ENCODE measurements around the gene FREY1.

Gene FREY1

DNA sequence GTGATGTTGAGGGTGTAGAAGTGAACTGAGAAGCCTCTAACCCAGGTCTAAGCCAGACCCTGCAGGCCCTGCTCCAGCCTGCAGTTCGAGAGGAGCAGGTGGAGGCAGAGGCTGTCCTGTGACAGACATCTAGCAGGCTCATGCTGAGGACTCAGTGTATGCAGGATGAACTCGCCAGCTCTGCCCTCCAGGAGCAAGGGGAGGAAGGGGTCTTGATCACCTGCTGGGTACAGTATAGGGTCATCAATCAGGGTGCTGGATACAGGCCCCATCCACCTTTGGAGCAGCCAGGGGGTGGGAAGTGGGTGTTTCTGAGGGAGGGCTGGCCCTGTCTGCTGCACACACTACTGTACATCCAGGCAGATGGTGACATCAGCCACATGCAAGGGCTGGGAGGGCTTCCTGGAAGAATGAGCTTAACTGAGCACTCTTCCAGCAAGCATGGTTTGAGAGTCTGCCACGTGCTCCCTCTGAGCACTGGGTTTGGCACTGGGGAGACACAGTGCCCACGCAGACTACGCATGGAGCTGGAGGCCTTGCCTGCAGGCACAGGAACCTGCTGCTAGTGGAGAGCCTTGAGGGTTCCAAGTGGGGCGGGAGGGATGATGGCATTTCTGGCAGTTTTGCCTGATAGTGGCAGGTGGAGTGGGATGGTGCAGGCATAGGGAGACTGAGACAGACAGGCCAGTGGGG, 12.4 kb downstream of the FREY1 start:
- H3K4me3 ChIP-seq (ENCODE audit: low read depth, low read length): no peak overlapping the region
- TF ChIP-seq, protein P1, sequence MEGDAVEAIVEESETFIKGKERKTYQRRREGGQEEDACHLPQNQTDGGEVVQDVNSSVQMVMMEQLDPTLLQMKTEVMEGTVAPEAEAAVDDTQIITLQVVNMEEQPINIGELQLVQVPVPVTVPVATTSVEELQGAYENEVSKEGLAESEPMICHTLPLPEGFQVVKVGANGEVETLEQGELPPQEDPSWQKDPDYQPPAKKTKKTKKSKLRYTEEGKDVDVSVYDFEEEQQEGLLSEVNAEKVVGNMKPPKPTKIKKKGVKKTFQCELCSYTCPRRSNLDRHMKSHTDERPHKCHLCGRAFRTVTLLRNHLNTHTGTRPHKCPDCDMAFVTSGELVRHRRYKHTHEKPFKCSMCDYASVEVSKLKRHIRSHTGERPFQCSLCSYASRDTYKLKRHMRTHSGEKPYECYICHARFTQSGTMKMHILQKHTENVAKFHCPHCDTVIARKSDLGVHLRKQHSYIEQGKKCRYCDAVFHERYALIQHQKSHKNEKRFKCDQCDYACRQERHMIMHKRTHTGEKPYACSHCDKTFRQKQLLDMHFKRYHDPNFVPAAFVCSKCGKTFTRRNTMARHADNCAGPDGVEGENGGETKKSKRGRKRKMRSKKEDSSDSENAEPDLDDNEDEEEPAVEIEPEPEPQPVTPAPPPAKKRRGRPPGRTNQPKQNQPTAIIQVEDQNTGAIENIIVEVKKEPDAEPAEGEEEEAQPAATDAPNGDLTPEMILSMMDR (IDR thresholded peaks at IDR 0.05; ENCODE audit: insufficient read depth, low read length, missing control alignments): no peak
- DNase-seq (ENCODE audit: low read depth, low spot score): no peak
- CTCF ChIA-PET: interaction anchor here (0.7 to 1.6 kb wide), 3 partner anchors 21 to 112 kb away, joined by 3 to 6 read pairs (median 5); no protein-coding TSS in a partner anchor
- POLR2A ChIA-PET: no interaction called here

DNA sequence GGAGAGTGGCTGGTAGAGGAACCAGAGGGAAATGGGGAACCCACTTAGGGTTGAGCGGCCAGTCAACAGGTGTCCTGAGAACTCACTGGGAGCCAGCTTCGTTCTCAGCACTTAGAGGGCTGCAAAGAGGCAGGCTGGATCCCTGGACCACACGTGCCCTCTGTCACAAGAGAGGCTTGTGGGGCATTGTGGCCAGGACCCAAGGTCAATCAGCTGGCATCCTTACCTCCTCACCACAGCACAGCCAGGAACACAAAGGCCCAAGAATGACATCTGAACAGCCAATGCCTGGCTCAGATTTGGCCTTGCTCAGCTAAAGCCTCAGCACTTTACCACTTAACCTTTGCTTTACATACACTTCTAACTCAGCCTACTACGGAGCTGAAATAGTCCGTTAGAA, 14.2 kb downstream of the FREY1 start:
- ChIA-PET POLR2A (no interaction called here), CTCF (interaction anchor here (0.9 kb wide), 1 partner anchor 50 kb away, joined by 3 read pairs; no protein-coding TSS in a partner anchor)
- no peak overlapping the region for H3K4me3 ChIP-seq (ENCODE audit: low read depth, low read length)
- DNase-seq (ENCODE audit: low read depth, low spot score): no peak
- TF ChIP-seq, protein P1 (IDR thresholded peaks at IDR 0.05; ENCODE audit: insufficient read depth, low read length, missing control alignments): no peak

DNA sequence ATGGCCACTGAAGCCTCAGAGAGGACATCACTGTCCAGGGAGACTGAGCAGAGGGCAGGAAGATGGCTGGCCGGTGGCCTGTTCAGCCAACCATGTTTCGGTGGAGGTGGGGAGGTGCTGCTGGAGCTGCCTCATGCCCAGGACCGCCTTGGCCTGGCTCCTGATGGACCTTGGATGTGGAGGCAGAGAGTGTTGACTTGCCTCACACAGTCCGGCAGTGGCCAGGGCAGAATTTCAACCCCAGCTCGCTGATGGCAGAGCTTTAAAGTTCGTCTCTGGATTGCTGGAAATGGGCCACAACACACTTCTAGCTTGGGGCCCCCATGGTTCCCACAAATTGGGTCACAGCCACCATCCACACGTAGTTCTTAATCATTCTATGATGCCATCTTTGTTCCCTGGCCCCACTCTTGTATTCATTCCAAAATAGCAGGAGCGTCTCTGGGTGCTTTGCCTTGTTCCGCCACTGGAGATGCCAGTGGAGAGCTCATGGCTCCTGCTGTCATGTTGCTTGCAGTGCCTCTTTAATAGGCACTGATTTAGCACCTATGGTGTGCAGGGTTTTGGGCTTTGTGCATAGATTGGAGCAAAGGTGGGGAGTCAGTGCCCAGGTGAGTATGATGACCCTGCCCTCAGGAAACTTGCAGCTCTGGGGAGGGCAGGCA, 16.1 kb downstream of the FREY1 start:
- no peak overlapping the region for H3K4me3 ChIP-seq (ENCODE audit: low read depth, low read length)
- no peak for DNase-seq (ENCODE audit: low read depth, low spot score)
- TF ChIP-seq, protein P1 (IDR thresholded peaks at IDR 0.05; ENCODE audit: insufficient read depth, low read length, missing control alignments): no peak
- POLR2A ChIA-PET: no interaction called here
- CTCF ChIA-PET: interaction anchor here (1.9 to 5.7 kb wide), 2 partner anchors 10 to 18 kb away, joined by 5 to 27 read pairs; no protein-coding TSS in a partner anchor

DNA sequence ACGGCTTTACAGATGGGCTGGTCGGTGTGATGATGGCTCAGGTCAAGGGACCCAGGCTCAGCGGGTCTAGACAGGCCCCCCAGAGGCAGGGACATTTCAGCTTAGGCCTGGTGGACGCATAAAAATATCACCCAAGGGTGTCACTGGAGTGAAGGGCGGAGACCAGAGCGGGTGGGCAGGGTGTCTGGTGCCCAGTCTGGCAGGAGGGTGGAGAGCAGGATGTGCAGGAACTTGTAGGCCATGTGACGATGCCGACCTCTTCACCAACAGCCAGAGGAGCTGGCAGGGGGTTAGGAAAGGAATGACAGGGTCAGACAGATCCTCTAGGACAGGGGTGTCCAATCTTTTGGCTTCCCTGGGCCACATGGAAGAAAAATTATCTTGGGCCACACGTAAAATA, 17.1 kb downstream of the FREY1 start:
- no peak overlapping the region for H3K4me3 ChIP-seq (ENCODE audit: low read depth, low read length)
- POLR2A ChIA-PET: no interaction called here
- CTCF ChIA-PET: interaction anchor here (1.8 to 5.7 kb wide), 3 partner anchors 11 to 349 kb away, joined by 4 to 27 read pairs (median 5); no protein-coding TSS in a partner anchor
- TF ChIP-seq, protein P1 (IDR thresholded peaks at IDR 0.05; ENCODE audit: insufficient read depth, low read length, missing control alignments): no peak
- no peak for DNase-seq (ENCODE audit: low read depth, low spot score)

DNA sequence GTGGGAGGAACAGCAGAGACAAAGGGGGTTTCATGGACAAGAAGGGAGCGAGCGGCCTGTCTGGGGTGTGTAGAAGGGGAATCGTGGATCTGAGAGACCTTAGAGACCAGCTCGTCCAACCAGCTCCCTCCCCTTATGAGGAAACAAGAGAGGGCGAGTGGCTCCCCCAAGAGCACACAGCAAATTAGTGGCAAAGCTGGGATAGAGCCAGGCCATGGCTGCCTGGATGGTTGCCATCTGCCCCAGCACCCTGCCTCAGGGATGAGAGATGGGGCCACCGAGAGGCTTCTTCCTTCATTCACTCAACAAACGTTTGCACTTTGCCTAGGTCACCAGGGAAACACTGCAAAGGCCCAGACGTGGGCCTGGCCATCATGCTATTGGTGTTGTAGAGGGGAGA, 17.5 kb downstream of the FREY1 start:
- ChIA-PET CTCF (interaction anchor here (0.7 to 5.7 kb wide), 3 partner anchors 16 to 350 kb away, joined by 3 to 27 read pairs (median 4); no protein-coding TSS in a partner anchor), POLR2A (no interaction called here)
- H3K4me3 ChIP-seq (ENCODE audit: low read depth, low read length): no peak overlapping the region
- TF ChIP-seq, protein P1 (IDR thresholded peaks at IDR 0.05; ENCODE audit: insufficient read depth, low read length, missing control alignments): no peak
- DNase-seq (ENCODE audit: low read depth, low spot score): no peak

DNA sequence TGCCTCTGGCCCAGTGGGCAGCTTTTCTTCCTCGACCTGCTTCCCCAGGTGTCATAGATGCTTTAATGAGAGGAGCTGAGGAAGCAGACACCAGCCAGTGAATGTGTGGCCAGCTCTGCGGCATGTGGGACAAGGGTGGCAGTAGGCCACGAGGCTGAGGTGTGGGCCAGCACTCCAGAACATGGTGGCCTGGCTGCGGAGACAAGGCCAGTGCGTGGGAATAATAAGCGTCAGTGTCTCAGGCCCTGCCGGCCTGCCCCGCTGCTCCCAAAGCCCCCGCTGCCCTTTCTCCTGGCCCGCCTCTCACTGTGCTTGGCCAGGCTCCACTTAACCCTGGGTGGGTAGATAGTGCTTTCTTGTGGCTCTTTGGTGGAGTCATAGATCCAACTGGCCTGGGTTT, 19.5 kb downstream of the FREY1 start:
- H3K4me3 ChIP-seq (ENCODE audit: low read depth, low read length): no peak overlapping the region
- POLR2A ChIA-PET: no interaction called here
- no peak for DNase-seq (ENCODE audit: low read depth, low spot score)
- TF ChIP-seq, protein P1 (IDR thresholded peaks at IDR 0.05; ENCODE audit: insufficient read depth, low read length, missing control alignments): no peak
- CTCF ChIA-PET: interaction anchor here (5.7 kb wide), 1 partner anchor 15 kb away, joined by 27 read pairs; no protein-coding TSS in a partner anchor

Measured in AG04449 (cell line).